ENCODE data around the gene ZNF385C. TPM values are rescaled to one million over a fixed set of nuclear protein-coding genes. Genes with fewer than 3 reads are reported as not detected.
"Not testable (repeated sequence)": the region's sequence is repeated elsewhere in the genome, so short reads cannot be mapped to it uniquely, and the experiment has no call there.

Gene ZNF385C, protein sequence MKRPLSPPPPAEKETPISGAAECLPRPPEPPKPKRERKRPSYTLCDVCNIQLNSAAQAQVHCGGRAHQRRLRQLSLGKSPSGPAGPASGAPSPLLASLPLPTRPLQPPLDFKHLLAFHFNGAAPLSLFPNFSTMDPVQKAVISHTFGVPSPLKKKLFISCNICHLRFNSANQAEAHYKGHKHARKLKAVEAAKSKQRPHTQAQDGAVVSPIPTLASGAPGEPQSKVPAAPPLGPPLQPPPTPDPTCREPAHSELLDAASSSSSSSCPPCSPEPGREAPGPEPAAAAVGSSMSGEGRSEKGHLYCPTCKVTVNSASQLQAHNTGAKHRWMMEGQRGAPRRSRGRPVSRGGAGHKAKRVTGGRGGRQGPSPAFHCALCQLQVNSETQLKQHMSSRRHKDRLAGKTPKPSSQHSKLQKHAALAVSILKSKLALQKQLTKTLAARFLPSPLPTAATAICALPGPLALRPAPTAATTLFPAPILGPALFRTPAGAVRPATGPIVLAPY
- 1.8 and 1.9 TPM in 2 replicates for total RNA-seq (2014; rRNA removed; shearing (Covaris generic))

DNA sequence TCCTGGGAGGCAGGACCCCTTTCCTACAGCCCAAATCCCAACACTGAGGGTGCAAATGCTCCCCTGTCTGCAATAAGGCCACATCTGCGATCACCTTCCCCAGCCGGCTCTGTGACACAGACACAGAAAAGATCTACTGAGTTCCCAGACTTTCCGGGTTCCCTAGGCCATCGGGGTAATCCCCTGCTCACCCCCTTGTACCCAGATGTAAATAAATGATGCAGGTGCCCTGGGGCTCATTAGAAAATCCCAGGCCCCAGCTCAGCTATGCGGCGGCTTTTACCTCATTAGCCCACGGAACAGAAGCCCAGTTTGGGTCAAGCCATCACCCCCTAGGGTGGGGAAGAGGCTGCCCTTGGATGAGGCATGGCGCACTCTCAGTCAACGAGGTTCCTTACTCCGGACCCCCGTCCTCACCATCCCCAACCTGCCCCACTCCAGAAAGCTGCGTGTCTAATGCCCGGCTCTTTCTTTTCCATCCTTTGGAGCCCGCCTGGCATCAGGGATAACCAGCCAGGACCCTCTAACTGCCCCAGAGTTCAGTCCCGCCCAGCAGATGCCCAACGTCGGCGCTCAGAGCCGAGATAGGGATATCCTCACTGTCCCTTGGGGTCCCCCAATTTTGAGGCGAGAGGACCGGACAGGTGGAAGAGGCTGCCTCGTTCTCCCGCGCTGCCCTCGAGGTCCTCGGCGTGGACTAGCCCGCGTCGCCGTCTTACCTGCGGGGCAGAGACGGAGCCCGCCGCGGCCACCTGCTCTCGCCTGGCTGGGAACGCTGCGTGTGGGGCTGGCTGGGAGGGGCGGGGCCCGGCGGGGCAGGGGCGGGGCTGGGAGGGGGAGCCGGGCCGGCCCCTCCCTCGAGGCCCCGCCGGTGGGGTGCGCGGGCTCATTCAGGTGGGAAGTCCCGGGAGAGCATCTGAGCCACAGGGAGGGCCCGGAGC is at the start of gene ZNF385C:
Gene ZNF385C, minus strand, starts transcription at position 783 of the 941 bp plus-strand sequence. CDS start 35,417 bp downstream, outside the sequence.
- no peak for DNase-seq (ENCODE audit: low spot score)
- in situ Hi-C loops (cut with HindIII; ENCODE audit: low sequenced_read_pairs) = no loop called here

DNA sequence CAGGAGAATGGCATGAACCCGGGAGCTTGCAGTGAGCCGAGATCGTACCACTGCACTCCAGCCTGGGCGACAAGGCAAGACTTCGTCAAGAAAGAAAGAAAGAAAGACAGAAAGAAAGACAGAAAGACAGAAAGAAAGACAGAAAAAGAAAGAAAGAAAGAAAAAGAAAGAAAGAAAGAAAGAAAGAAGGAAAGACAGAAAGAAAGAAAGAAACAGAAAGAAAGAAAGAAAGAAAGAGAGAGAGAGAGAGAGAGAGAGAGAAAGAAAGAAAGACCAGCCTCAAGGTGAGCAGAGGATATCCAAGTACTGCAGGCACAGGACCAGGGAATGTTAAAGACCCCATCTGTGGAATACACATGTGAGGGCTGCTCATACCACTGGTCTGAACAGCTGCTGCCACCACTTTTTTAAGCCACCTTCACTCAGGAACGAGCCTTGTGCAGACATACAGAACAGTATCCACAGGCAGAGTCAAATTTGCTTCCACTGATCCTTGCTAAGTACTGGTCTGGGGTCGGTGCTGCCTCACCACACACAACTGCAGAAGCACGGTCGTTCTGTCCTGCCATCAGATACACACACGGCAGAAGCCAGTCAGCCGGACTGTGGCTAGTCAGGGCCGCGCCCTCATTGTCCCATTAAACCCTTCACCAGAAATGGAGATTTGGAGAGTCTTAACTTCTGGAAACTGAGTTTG is 48.8 kb upstream of the ZNF385C start:
- in situ Hi-C loops (cut with HindIII; ENCODE audit: low sequenced_read_pairs) = no loop called here
- DNase-seq (ENCODE audit: low spot score) = no peak

GRCh38 chr17:42143138-42143537 is 44.9 kb upstream of the ZNF385C start:
- DNase-seq (ENCODE audit: low spot score); in situ Hi-C loops (cut with HindIII; ENCODE audit: low sequenced_read_pairs): not testable (repeated sequence)

GRCh38 chr17:42142371-42142896 is 44.2 kb upstream of the ZNF385C start:
- no peak for DNase-seq (ENCODE audit: low spot score)
- in situ Hi-C loops (cut with HindIII; ENCODE audit: low sequenced_read_pairs) = no loop called here

- in situ Hi-C loops (cut with HindIII; ENCODE audit: low sequenced_read_pairs) = no loop called here
- DNase-seq (ENCODE audit: low spot score) = no peak
These were observed 43.1 kb upstream of the ZNF385C start for GRCh38 chr17:42141382-42141781.

DNA sequence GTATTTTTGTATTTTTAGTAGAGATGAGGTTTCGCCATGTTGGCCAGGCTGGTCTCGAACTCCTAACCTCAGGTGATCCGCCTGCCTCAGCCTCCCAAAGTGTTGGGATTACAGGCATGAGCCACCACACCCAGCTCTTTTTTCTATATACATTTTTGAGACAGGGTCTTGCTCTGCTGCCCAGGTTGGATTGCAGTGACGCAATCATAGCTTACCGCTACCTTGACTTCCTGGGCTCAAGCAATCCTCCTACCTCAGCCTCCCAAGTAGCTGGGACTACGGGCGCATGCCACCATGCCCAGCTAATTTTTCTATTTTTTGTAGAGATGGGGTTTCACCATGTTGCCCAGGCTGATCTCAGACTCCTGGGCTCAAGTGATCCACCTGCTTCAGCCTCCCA is 42.4 kb upstream of the ZNF385C start:
- DNase-seq (ENCODE audit: low spot score); in situ Hi-C loops (cut with HindIII; ENCODE audit: low sequenced_read_pairs): not testable (repeated sequence)

GRCh38 chr17:42138749-42139492 is 40.6 kb upstream of the ZNF385C start:
- DNase-seq (ENCODE audit: low spot score) = no peak
- in situ Hi-C loops (cut with HindIII; ENCODE audit: low sequenced_read_pairs) = loop anchor here (5.0 kb wide), 1 partner anchor 68 kb away; no protein-coding TSS in a partner anchor

- in situ Hi-C loops (cut with HindIII; ENCODE audit: low sequenced_read_pairs) = loop anchor here (5.0 kb wide), 1 partner anchor 71 kb away; no protein-coding TSS in a partner anchor
- DNase-seq (ENCODE audit: low spot score) = no peak
These were observed 38.4 kb upstream of the ZNF385C start for GRCh38 chr17:42136654-42137051.

- in situ Hi-C loops (cut with HindIII; ENCODE audit: low sequenced_read_pairs) = loop anchor here (5.0 kb wide), 1 partner anchor 71 kb away; no protein-coding TSS in a partner anchor
- no peak for DNase-seq (ENCODE audit: low spot score)
These were observed 37.7 kb upstream of the ZNF385C start for GRCh38 chr17:42135664-42136653.

- in situ Hi-C loops (cut with HindIII; ENCODE audit: low sequenced_read_pairs) = loop anchor here (5.0 kb wide), 1 partner anchor 72 kb away; no protein-coding TSS in a partner anchor
- DNase-seq (ENCODE audit: low spot score) = no peak
These were observed 36.9 kb upstream of the ZNF385C start for GRCh38 chr17:42135151-42135550.

- no peak for DNase-seq (ENCODE audit: low spot score)
- in situ Hi-C loops (cut with HindIII; ENCODE audit: low sequenced_read_pairs) = no loop called here
These were observed 35.3 kb upstream of the ZNF385C start for GRCh38 chr17:42133461-42134041.

DNA sequence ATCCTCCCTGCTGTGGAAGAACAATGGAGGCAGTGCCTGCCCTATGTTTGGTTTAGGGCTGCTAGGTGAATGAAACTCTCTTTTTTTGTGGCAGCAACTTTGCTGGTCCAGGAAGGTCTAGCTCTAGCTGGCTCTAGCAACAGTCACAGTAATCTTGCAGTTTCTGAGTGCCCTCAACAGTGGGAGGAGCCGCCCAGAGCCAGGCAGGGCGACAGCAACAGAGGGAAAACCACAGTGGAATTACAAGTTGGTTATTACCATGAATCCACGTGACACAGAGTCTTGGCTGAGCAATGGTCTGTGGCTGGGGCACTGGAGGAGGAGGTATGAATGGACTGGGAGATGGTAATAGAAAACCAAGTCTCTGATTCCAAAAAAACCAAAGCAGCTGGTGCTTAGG is 34.7 kb upstream of the ZNF385C start:
- in situ Hi-C loops (cut with HindIII; ENCODE audit: low sequenced_read_pairs) = no loop called here
- DNase-seq (ENCODE audit: low spot score) = no peak

DNA sequence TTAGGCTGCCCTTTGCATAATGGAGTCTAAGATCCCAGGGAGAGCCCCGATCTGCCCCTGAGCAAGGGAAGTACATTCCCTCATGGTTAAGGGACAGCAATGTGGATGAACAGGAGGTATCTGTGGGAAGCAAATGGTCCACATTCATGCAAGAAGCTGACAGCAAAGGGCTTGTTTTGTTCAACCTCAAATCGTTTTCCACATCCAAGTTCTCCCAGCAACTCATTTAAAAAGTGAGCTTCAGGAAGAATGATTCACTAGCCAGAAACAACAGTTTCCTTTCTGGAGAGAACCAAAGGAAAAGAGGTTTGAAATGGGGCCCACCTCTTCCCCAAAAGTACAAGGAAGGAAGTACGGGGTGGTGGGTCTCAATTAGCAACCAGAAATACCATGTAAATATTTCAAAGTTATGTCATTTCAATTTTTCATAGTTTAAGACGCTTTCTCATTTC is 33.7 kb upstream of the ZNF385C start:
- in situ Hi-C loops (cut with HindIII; ENCODE audit: low sequenced_read_pairs) = no loop called here
- DNase-seq (ENCODE audit: low spot score) = no peak

DNA sequence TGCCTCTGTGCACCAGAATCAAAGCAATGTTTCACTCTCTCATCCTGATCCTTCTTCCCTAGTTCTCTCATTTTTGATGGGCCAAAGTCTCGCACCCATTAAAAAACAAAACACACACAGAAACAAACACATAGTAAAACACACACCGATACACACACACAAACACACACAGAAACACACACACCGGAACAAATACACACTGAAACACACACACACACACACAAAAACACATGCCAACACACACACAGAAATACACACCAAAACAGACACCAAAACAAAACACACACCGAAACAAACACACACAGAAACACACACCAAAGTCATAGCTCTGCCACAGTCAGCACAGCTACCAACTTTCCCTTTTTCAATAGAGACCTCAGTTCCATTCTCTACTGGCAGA is 33.0 kb upstream of the ZNF385C start:
- no peak for DNase-seq (ENCODE audit: low spot score)
- in situ Hi-C loops (cut with HindIII; ENCODE audit: low sequenced_read_pairs) = no loop called here

DNA sequence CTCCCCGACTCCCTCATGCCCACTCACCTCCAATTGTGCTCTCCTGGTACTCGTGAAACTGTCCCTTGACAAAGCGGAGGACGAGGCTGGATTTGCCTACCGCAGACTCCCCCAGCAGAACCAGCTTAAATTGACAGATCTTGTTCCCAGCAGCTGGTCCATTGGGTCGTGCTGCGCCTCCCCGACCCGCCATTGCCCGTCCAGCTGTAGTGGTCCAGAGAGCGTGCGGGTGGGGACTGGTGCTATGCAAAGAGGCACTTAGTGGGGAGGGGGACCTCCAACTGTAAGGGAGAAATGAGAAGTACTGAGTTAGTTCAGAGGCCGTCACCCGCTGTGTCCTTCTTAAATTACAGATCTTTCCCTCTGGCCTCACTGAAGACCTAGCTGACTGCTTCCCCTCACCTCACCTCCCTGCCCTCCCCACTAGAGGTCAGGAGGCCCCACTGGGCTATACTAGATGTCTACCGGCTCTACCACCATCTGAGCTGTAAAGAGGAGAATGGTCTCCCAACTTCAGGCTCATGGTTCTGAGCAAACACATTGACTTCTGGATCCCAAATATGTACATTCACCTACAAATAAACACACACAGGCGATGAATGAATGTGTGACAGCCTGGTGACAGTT is 32.1 kb upstream of the ZNF385C start:
- in situ Hi-C loops (cut with HindIII; ENCODE audit: low sequenced_read_pairs) = no loop called here

More for the DNA sequence above, 32.1 kb upstream of the ZNF385C start:
- DNase-seq (ENCODE audit: low spot score) = no peak
